ENCODE data around the gene LRRC18.

LRRC18 gene

DNA sequence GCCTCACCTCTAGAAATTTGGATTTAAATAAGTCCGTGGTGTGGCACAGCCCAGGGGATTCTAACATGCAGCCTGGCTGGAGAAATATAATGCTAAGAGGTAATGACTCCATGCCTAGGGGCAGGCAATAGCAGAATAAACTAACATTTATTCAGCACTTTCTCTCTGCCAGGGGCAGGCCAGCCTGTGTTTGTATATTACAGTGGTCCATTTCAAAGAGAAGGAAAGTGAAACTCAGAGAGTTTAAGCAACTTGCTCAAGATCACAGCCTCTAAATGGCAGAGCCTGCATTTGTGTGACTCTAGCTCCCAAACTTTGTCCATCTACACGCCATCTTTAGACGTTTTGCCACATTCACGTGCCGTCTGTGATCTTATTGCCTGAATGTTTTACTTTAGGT is 6.7 kb upstream of the LRRC18 start:
- no peak for DNase-seq (ENCODE audit: low read depth in 2 of 2)

DNA sequence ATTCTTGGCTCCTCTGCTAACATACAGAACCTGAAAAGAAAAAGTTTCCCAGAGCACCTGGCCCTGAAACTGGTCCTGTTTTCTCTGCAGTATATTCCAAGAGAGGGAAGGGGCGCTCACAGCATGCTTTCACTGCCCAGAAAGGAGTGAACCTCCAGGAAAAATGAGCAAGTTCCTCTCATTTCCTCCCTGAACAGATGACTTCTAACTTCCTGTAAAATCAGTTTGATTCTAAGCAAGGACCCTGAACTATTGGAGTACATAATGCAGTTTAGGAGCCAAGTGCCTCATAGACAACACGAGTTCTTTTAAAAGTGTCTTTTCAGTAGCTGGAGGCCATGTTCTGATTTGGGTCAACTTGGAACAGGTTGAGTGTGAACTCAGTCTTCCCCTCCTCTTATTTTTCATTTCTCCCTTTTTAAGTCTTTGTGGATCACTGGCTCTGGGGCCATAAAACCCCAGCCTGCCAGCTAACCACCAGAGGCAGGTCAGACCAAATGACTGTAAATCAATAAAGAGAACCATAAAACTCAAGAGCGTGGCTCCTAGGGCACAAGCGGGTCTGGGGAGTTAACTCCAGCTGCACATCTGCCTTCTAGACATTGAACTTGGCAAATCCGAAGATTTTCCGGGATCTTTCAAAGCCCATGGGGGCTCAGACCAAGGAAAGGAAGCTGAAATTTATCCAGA is 5.9 kb upstream of the LRRC18 start:
- no peak for DNase-seq (ENCODE audit: low read depth in 2 of 2)

GRCh38 chr10:48944171-48944570 is 4.5 kb upstream of the LRRC18 start:
- no peak for DNase-seq (ENCODE audit: low read depth in 2 of 2)

DNA sequence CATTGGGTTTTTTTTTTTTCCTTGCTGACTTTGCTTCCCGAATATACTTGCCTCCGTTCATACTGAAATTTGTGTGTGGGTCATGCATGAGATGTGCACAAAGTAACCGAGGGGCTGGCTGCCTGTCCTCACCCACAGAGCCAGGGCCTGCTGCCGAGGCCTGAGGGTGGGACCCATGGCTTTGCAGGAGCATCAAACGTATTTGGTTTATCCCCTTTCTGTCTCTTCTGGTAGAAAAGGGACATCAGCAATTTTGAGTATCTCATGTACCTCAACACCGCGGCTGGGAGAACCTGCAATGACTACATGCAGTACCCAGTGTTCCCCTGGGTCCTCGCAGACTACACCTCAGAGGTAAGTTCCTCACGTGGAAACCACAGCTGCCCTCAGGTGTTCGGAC is 3.5 kb upstream of the LRRC18 start:
- DNase-seq (ENCODE audit: low read depth in 2 of 2): no peak

DNA sequence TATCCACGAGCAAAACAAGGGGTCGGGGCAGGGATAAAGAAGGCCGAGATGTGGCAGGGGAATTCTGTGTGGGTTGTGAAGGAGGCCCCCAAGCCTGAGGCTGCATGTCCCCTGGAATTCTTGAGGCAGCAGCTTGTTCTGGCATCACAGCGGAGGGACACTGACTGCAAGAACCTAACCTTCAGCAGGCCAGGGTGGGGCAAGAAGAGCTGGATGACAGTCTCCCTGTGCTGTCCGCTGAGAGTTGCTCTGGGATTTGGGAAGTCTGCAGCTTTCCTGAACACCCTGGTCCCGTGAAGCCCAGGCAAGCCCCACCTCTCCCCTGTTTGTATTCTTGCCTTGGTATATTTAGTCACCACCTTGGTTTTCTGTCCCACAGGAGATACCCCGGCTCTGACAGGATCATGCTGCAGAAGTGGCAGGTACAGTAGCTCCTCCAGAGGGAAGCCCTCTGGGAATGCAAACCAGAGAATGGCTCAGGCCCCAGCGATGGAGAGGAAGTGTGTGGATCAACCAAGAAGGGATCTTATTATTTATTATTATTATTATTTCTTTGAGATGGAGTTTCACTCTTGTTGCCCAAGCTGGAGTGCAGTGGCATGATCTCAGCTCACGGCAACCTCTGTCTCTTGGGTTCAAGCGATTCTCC is 1.9 kb upstream of the LRRC18 start:
- DNase-seq (ENCODE audit: low read depth in 2 of 2): no peak

- DNase-seq (ENCODE audit: low read depth in 2 of 2): no peak
These were observed 1.3 kb upstream of the LRRC18 start for GRCh38 chr10:48940958-48941357.

DNA sequence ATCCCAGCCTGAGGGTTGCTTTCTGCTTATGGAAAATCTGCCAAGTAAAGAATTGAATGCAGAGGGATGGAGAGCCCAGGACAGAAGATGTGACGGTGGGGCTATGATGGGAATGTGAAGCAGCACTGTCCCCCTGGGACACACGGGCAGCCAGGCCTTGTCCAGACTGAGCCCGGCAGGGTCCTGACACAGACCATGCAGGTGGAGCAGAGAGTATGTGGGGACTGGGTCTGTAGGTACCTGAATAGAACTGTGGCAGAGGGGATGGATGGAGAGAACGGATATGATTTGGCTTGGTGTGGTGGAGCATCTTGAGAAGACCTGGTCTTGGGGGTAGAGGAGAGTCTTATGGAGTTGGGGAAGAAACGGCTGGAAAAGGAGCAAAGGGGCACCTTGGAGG is 732 bp upstream of the LRRC18 start:
- DNase-seq (ENCODE audit: low read depth in 2 of 2): no peak

- no peak for DNase-seq (ENCODE audit: low read depth in 2 of 2)
These were observed 577 bp downstream of the LRRC18 start for GRCh38 chr10:48938990-48939536.

- no peak for DNase-seq (ENCODE audit: low read depth in 2 of 2)
These were observed 1.4 kb downstream of the LRRC18 start for GRCh38 chr10:48938281-48938680.

GRCh38 chr10:48937796-48938195 is 1.8 kb downstream of the LRRC18 start:
- no peak for DNase-seq (ENCODE audit: low read depth in 2 of 2)

GRCh38 chr10:48935577-48935976 is 4.1 kb downstream of the LRRC18 start:
- DNase-seq (ENCODE audit: low read depth in 2 of 2): no peak

DNA sequence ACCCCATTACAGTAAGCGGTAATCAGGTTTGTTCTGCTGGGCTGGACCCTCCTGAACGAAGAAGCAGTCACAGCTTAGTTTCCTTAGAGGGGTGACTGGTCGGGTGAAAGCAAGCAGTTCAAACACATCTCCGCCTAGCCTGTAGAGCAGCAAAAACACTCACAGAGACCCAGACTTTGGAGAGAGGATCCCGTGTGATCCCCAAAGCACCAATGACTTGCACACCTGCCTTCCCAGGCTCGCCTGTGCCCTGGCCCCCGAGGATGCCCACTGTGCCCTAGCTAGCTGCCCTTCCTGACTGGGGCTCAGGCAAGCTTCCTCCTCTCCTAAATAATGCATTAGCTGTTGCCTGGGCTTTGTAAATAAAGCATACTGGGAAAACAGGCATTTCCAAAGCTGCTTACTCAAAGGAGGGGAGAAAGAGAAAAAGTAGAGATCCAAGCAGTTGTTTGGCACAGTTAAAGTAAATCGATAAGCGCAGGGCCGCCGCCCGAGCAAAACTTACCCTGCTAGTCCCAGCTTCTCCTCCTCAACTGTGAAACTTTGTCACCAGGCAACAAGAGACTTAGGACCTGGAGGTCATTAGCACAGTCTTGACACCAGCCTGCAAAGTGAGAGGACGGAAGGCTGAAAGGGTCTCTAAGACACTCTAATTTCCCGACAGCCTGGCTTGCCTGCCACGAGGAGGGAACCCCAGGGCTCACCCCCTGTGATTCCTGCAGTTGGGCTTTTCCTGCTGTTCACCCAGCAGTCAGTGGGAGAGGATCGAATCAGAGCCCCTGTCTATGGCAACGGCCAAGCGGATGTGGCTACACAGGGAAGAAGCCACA is 4.8 kb downstream of the LRRC18 start:
- no peak for DNase-seq (ENCODE audit: low read depth in 2 of 2)

- no peak for DNase-seq (ENCODE audit: low read depth in 2 of 2)
These were observed 6.6 kb downstream of the LRRC18 start for GRCh38 chr10:48932831-48933664.

- DNase-seq (ENCODE audit: low read depth in 2 of 2): no peak
These were observed 8.5 kb downstream of the LRRC18 start for GRCh38 chr10:48931188-48931587.

- no peak for DNase-seq (ENCODE audit: low read depth in 2 of 2)
These were observed 10.1 kb downstream of the LRRC18 start for GRCh38 chr10:48929413-48929990.

DNA sequence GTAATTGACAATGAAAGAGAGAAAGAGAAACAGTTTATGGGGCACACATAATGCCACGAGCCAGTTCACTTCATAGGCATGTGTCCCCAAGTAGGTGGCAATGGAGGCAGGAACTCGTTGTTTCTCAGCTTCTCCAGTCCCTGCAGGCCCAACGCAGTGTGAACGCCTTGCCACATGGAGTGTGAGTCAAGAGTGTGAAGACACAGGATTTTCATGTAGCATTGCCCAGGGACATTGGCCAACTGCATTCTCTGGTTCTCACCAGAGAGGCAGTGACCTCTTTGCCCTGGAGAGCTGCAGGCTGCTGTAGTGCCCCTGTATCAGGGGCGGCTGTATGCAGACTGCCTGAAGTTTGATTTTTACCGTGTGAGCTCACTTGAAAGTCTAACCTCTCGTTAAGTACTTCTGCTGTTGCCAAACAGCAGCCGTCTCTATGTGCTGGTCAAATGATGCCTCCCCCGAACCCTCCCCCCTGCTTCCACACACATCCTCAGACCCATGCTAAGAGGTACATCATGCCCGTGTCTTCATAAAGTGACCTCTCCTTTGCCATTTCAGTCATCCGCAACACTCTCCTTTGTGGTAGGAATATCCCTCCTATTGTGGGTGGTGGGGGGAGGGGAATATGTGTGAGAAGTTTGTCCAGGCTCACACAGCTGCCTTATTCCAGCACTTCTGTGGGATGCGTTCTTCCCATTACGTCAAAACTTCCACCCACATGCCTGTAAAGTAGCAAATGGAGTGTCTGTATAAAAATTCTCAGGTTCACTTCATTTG is 12.7 kb downstream of the LRRC18 start:
- no peak for DNase-seq (ENCODE audit: low read depth in 2 of 2)

GRCh38 chr10:48926255-48926654 is 13.4 kb downstream of the LRRC18 start:
- no peak for DNase-seq (ENCODE audit: low read depth in 2 of 2)

DNA sequence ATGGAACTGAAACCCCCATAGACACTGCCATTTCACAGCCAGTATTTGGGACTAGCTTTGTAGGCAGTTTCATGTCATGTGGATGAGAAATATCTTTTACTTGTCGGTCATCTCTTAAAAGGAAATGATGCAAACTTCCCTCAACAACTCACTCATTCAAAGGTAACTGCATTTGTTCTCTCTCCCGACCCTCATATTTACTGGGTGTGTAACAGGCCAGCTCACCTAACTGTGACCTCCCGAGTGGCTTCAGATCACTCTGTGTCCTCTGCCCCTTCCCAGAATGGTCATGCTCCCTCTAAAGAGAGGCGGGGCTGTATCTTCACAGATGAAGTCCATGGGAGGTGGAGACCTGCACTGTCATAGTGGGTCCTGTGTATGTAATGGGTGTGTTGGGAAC is 14.7 kb downstream of the LRRC18 start:
- DNase-seq (ENCODE audit: low read depth in 2 of 2): no peak

DNA sequence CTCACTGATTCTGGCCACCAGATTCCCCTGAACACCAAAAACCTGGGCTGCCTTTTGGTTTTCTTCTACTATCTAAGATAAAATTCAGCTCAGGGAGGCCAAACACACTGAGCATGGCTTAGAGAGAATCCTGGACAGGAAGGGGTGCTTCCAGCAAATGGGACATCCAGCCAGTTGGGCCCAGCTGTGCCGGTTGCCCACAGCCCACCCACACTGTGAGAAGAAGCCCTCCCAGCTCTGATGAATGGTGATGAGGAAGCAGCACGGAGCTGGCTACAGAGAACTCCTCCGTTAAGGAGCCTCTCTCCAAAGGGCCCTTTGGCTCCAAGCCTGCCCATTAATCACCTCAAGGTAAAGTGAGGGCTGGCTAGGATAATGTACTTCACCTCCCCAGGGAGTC is 15.9 kb downstream of the LRRC18 start:
- DNase-seq (ENCODE audit: low read depth in 2 of 2): no peak

DNA sequence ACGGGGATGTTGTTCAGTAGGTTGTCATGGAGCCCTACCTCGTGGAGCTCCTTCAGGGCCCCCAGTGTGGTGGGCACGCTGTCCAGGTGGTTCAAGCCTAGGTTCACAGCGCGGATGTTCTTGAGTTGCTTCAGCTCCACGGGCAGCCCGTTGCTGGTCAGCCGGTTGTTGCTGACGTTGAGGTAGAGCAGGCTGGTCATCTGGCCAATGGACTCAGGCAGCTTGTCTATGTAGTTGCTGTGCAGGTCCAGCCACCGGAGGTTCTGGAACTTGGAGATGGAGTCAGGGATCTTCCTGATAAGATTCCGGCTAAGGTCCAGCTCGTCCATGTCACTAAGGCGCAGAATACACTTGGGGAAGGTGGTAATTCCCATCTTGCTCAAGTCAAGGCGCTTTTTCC is 26.0 kb downstream of the LRRC18 start:
- DNase-seq (ENCODE audit: low read depth in 2 of 2): no peak

- no peak for DNase-seq (ENCODE audit: low read depth in 2 of 2)
These were observed 29.1 kb downstream of the LRRC18 start for GRCh38 chr10:48910548-48910947.

Measured in stimulated activated CD4-positive, alpha-beta T cell treated with anti-CD3 and anti-CD28 coated beads, Interleukin-1b, Interleukin-23, amount 100 ng/mL, for 4 hours (primary cell).